ENCODE measurements around the gene AKNA. TPM values are rescaled to one million over a fixed set of nuclear protein-coding genes. Genes with fewer than 3 reads are reported as not detected.

The AKNA gene
- total RNA-seq, 1 donor = 27.9 TPM

GRCh38 chr9:114376586-114377445, 11.0 kb downstream of the AKNA start:
- peaks cover 4% of the 10 kb centered on the region for H4K20me1 ChIP-seq (ENCODE audit: insufficient read depth, low read length)
- no peak for TF ChIP-seq CTCF (IDR thresholded peaks at IDR 0.05; ENCODE audit: extremely low read depth, low read depth, low read length)
- H3K36me3 ChIP-seq (ENCODE audit: insufficient read depth, low read length) = peaks cover 19% of the 10 kb centered on the region
- no peak overlapping the region for H2AFZ ChIP-seq (ENCODE audit: low read length)
- no peak overlapping the region for H3K4me3 ChIP-seq (ENCODE audit: insufficient read depth, low read length)
- no peaks in the 10 kb centered on the region for H3K9me3 ChIP-seq (ENCODE audit: low read depth, low read length)
- DNase-seq (ENCODE audit: insufficient read length, low spot score, missing footprints) = no peak
- H3K4me2 ChIP-seq (ENCODE audit: insufficient read depth, low read length) = no peak overlapping the region
- peaks cover 9% of the 10 kb centered on the region for H3K4me1 ChIP-seq (ENCODE audit: insufficient read depth, low read length)
- no peaks in the 10 kb centered on the region for H3K27me3 ChIP-seq (ENCODE audit: insufficient read depth, low read length)
- H3K79me2 ChIP-seq (ENCODE audit: insufficient read depth, low read length) = peaks cover 7% of the 10 kb centered on the region
- H3K27ac ChIP-seq (ENCODE audit: low read depth, low read length) = no peak overlapping the region

DNA sequence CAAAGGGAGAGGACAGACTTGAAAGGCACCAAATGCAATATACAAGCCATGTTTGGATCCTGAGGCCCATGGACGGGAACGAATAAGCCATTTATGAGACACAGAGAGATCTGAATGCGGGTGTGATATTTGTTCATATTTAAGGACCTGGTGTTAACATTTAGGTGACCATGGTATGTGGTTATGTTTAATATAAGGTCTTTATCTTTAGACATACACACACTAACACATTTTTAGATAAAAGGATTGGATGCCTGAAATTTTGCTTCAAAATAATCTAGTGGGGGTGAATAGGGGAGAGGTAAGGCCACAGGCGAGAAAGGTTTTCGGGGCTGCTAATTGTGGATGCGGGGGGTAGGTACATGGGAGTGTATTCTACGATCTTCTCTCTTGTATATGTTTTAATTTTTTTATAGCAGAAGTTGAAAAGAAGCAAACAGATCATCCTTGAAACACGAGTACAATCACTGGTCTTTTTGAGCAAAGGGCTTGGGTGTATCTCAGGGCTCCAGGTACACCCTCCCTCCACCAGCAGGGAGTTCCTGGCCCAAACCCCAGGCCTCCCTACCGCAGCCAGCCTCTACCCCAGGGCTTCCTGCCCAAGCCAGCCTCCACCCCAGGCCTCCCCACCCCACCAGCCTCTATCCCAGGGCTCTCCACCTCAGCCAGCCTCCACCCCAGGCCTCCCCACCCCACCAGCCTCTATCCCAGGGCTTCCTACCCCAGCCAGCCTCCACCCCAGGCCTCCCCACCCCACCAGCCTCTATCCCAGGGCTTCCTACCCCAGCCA, 12.2 kb downstream of the AKNA start:
- no peak overlapping the region for H3K27ac ChIP-seq (ENCODE audit: low read depth, low read length)
- no peaks in the 10 kb centered on the region for H3K9me3 ChIP-seq (ENCODE audit: low read depth, low read length)
- DNase-seq (ENCODE audit: insufficient read length, low spot score, missing footprints) = no peak
- no peaks in the 10 kb centered on the region for H3K27me3 ChIP-seq (ENCODE audit: insufficient read depth, low read length)
- peaks cover 10% of the 10 kb centered on the region for H3K4me1 ChIP-seq (ENCODE audit: insufficient read depth, low read length)
- peaks cover 4% of the 10 kb centered on the region for H4K20me1 ChIP-seq (ENCODE audit: insufficient read depth, low read length)
- H3K79me2 ChIP-seq (ENCODE audit: insufficient read depth, low read length) = no peaks in the 10 kb centered on the region
- H3K36me3 ChIP-seq (ENCODE audit: insufficient read depth, low read length) = peaks cover 19% of the 10 kb centered on the region
- TF ChIP-seq CTCF (IDR thresholded peaks at IDR 0.05; ENCODE audit: extremely low read depth, low read depth, low read length) = no peak
- H2AFZ ChIP-seq (ENCODE audit: low read length) = no peak overlapping the region
- H3K4me3 ChIP-seq (ENCODE audit: insufficient read depth, low read length) = no peak overlapping the region
- no peak overlapping the region for H3K4me2 ChIP-seq (ENCODE audit: insufficient read depth, low read length)

- TF ChIP-seq CTCF (IDR thresholded peaks at IDR 0.05; ENCODE audit: extremely low read depth, low read depth, low read length) = no peak
- H3K27me3 ChIP-seq (ENCODE audit: insufficient read depth, low read length) = no peaks in the 10 kb centered on the region
- peaks cover 10% of the 10 kb centered on the region for H3K4me1 ChIP-seq (ENCODE audit: insufficient read depth, low read length)
- H3K9me3 ChIP-seq (ENCODE audit: low read depth, low read length) = no peaks in the 10 kb centered on the region
- no peak overlapping the region for H3K27ac ChIP-seq (ENCODE audit: low read depth, low read length)
- H3K4me3 ChIP-seq (ENCODE audit: insufficient read depth, low read length) = no peak overlapping the region
- H3K36me3 ChIP-seq (ENCODE audit: insufficient read depth, low read length) = peaks cover 14% of the 10 kb centered on the region
- DNase-seq (ENCODE audit: insufficient read length, low spot score, missing footprints) = no peak
- H3K4me2 ChIP-seq (ENCODE audit: insufficient read depth, low read length) = no peak overlapping the region
- H3K79me2 ChIP-seq (ENCODE audit: insufficient read depth, low read length) = no peaks in the 10 kb centered on the region
- peaks cover 4% of the 10 kb centered on the region for H4K20me1 ChIP-seq (ENCODE audit: insufficient read depth, low read length)
- H2AFZ ChIP-seq (ENCODE audit: low read length) = no peak overlapping the region
These were observed 12.8 kb downstream of the AKNA start for GRCh38 chr9:114374936-114375335.
